Esophagus muscularis mucosa (tissue), 3 donors: ENCODE measurements around the gene WDR38.

Source experiments
- CTCF ChIP-seq, 3 experiments: fragments of 200-600 bp in 2 of 3; fragments of 450-650 bp in 1 of 3; sonication (generic) in 2 of 3; IDR thresholded peaks; one replicate each; pipeline ENCODE4 v1.5.1; 2017 to 2019; ENCODE audit warnings: antibody characterized with exemption in 3 of 3, mild to moderate bottlenecking in 2 of 3, moderate library complexity in 1 of 3
- POLR2AphosphoS5 ChIP-seq, 2 donors: sonication (generic); formaldehyde crosslinking; IDR thresholded peaks; one replicate each; pipeline ENCODE4 v1.6.1; 2017; ENCODE audit warnings: antibody characterized with exemption in 2 of 2

GRCh38 chr9:124843456-124844034, 9.7 kb upstream of the WDR38 start:
- no peak for TF ChIP-seq CTCF (IDR thresholded peaks at IDR 0.05)
- no peak for TF ChIP-seq POLR2AphosphoS5 (IDR thresholded peaks at IDR 0.05)
